Stomach smooth muscle (tissue), 2 donors: ENCODE data around the gene CHMP6.

Experiments used
- H3K27ac ChIP-seq: one replicate; pipeline ENCODE4 v1.7.0; 2013; ENCODE audit warnings: mild to moderate bottlenecking, low read length, inconsistent platforms
- H3K27me3 ChIP-seq, 2 donors: one replicate each; pipeline ENCODE4 v1.7.0; 2013; ENCODE audit warnings: low read length in 2 of 2; ENCODE audit not compliant: insufficient read depth in 2 of 2, control insufficient read depth in 1 of 2
- H3K36me3 ChIP-seq, 2 donors: one replicate each; pipeline ENCODE4 v1.7.0; 2013; ENCODE audit warnings: low read length in 2 of 2; ENCODE audit not compliant: control insufficient read depth in 2 of 2, insufficient read depth in 2 of 2
- H3K4me1 ChIP-seq: one replicate; pipeline ENCODE4 v1.7.0; 2013; ENCODE audit warnings: low read length; ENCODE audit not compliant: control insufficient read depth, insufficient read depth
- H3K4me3 ChIP-seq, 2 donors: one replicate each; pipeline ENCODE4 v1.7.0; 2013; ENCODE audit warnings: low read length in 2 of 2
- H3K9ac ChIP-seq, 2 donors: one replicate each; pipeline ENCODE4 v1.7.0; 2013; ENCODE audit warnings: low read length in 2 of 2, mild to moderate bottlenecking in 1 of 2
- H3K9me3 ChIP-seq, 2 donors: one replicate each; pipeline ENCODE4 v1.7.0; 2013; ENCODE audit warnings: low read length in 2 of 2; ENCODE audit not compliant: control insufficient read depth in 2 of 2
- donor health status: healthy.
- donor health status: Pancreatic carcinoma.

The CHMP6 gene

GRCh38 chr17:81019563-81020442, 28.2 kb downstream of the CHMP6 start:
- no peak overlapping the region for H3K9ac ChIP-seq
- H3K9me3 ChIP-seq, result no peaks in the 10 kb centered on the region
- H3K4me1 ChIP-seq, result peaks cover 31% of the 10 kb centered on the region
- no peaks in the 10 kb centered on the region for H3K36me3 ChIP-seq
- no peak overlapping the region for H3K4me3 ChIP-seq
- H3K27ac ChIP-seq, result no peak overlapping the region
- no peaks in the 10 kb centered on the region for H3K27me3 ChIP-seq

GRCh38 chr17:81020443-81020766, 28.8 kb downstream of the CHMP6 start:
- H3K4me3 ChIP-seq, result peak overlapping the region in 1 of 2 donors; percentile 34
- no peaks in the 10 kb centered on the region for H3K36me3 ChIP-seq
- H3K9ac ChIP-seq, result peak overlapping the region in 1 of 2 donors; percentile 30
- H3K4me1 ChIP-seq, result peaks cover 31% of the 10 kb centered on the region
- H3K27ac ChIP-seq, result peak overlapping the region; percentile 71
- no peaks in the 10 kb centered on the region for H3K27me3 ChIP-seq
- H3K9me3 ChIP-seq, result no peaks in the 10 kb centered on the region

- no peaks in the 10 kb centered on the region for H3K27me3 ChIP-seq
- H3K4me1 ChIP-seq, result peaks cover 32% of the 10 kb centered on the region
- H3K4me3 ChIP-seq, result peak overlapping the region; percentile 34 to 44
- H3K9me3 ChIP-seq, result no peaks in the 10 kb centered on the region
- peak overlapping the region; percentile 71 for H3K27ac ChIP-seq
- peak overlapping the region; percentile 36 to 43 for H3K9ac ChIP-seq
- no peaks in the 10 kb centered on the region for H3K36me3 ChIP-seq
These were observed 29.3 kb downstream of the CHMP6 start for GRCh38 chr17:81020767-81021497.

GRCh38 chr17:81021531-81022343, 30.1 kb downstream of the CHMP6 start:
- peaks cover 40% of the 10 kb centered on the region for H3K4me1 ChIP-seq
- H3K9me3 ChIP-seq, result no peaks in the 10 kb centered on the region
- peak overlapping the region; percentile 36 to 43 for H3K9ac ChIP-seq
- no peaks in the 10 kb centered on the region for H3K27me3 ChIP-seq
- no peaks in the 10 kb centered on the region for H3K36me3 ChIP-seq
- peak overlapping the region; percentile 66 for H3K27ac ChIP-seq
- H3K4me3 ChIP-seq, result peak overlapping the region in 1 of 2 donors; percentile 44

- no peak overlapping the region for H3K9ac ChIP-seq
- no peaks in the 10 kb centered on the region for H3K9me3 ChIP-seq
- H3K4me3 ChIP-seq, result no peak overlapping the region
- H3K27me3 ChIP-seq, result no peaks in the 10 kb centered on the region
- peaks cover 46% of the 10 kb centered on the region for H3K4me1 ChIP-seq
- H3K36me3 ChIP-seq, result no peaks in the 10 kb centered on the region
- peak overlapping the region; percentile 66 for H3K27ac ChIP-seq
These were observed 30.7 kb downstream of the CHMP6 start for GRCh38 chr17:81022344-81022676.

GRCh38 chr17:81025065-81025740, 33.6 kb downstream of the CHMP6 start:
- H3K4me3 ChIP-seq, result no peak overlapping the region
- no peak overlapping the region for H3K9ac ChIP-seq
- H3K27ac ChIP-seq, result no peak overlapping the region
- peaks cover 48% of the 10 kb centered on the region for H3K4me1 ChIP-seq
- H3K36me3 ChIP-seq, result no peaks in the 10 kb centered on the region
- no peaks in the 10 kb centered on the region for H3K9me3 ChIP-seq
- peaks cover 0 to 3% of the 10 kb centered on the region in 2 donors for H3K27me3 ChIP-seq

GRCh38 chr17:81025741-81026129, 34.1 kb downstream of the CHMP6 start:
- Histone ChIP-seq H3K27ac (no peak overlapping the region), H3K9ac (no peak overlapping the region), H3K27me3 (peaks cover 0 to 3% of the 10 kb centered on the region in 2 donors), H3K4me1 (peaks cover 44% of the 10 kb centered on the region), H3K9me3 (no peaks in the 10 kb centered on the region), H3K36me3 (no peaks in the 10 kb centered on the region), H3K4me3 (no peak overlapping the region)

- Histone ChIP-seq H3K9ac (no peak overlapping the region), H3K27ac (peak overlapping the region; percentile 18)
These were observed 34.8 kb downstream of the CHMP6 start for GRCh38 chr17:81026266-81027036.

GRCh38 chr17:81027038-81027437, 35.4 kb downstream of the CHMP6 start:
- H3K36me3 ChIP-seq, result no peaks in the 10 kb centered on the region
- peak overlapping the region; percentile 18 for H3K27ac ChIP-seq
- H3K4me1 ChIP-seq, result peaks cover 35% of the 10 kb centered on the region
- H3K9ac ChIP-seq, result no peak overlapping the region
- H3K4me3 ChIP-seq, result peak overlapping the region; percentile 23 to 52
- peaks cover 0 to 3% of the 10 kb centered on the region in 2 donors for H3K27me3 ChIP-seq
- no peaks in the 10 kb centered on the region for H3K9me3 ChIP-seq

More at GRCh38 chr17:81026266-81027036, 34.8 kb downstream of the CHMP6 start:
- no peaks in the 10 kb centered on the region for H3K36me3 ChIP-seq
- H3K4me1 ChIP-seq, result peaks cover 37% of the 10 kb centered on the region
- no peaks in the 10 kb centered on the region for H3K9me3 ChIP-seq
- peak overlapping the region in 1 of 2 donors; percentile 52 for H3K4me3 ChIP-seq
- H3K27me3 ChIP-seq, result peaks cover 0 to 3% of the 10 kb centered on the region in 2 donors
